Ascending aorta (tissue), 2 donors: ENCODE measurements around the gene SLC35G4. TPM values are rescaled to one million over a fixed set of nuclear protein-coding genes. Genes with fewer than 3 reads are reported as not detected.

Experiments
- DNase-seq, 2 donors: peaks; one replicate each; pipeline ENCODE4 v3.0.0-alpha.2; 2019; ENCODE audit warnings: low spot score in 2 of 2
- H3K27ac ChIP-seq, 2 donors: fragments of 200-600 bp; sonication (generic); one replicate each; pipeline ENCODE4 v1.5.1; 2016 to 2017; ENCODE audit warnings: mild to moderate bottlenecking in 1 of 2
- H3K27me3 ChIP-seq: fragments of 200-600 bp; sonication (generic); one replicate; pipeline ENCODE4 v1.5.1; 2017
- H3K36me3 ChIP-seq, 2 donors: fragments of 200-600 bp; sonication (generic); one replicate each; pipeline ENCODE4 v1.5.1; 2016
- H3K4me1 ChIP-seq, 2 donors: fragments of 200-600 bp; sonication (generic); one replicate each; pipeline ENCODE4 v1.5.1; 2016 to 2017; ENCODE audit warnings: mild to moderate bottlenecking in 1 of 2
- H3K4me3 ChIP-seq, 2 donors: fragments of 200-600 bp; sonication (generic); one replicate each; pipeline ENCODE4 v1.5.1; 2016 to 2017; ENCODE audit warnings: mild to moderate bottlenecking in 1 of 2
- H3K9me3 ChIP-seq, 2 donors: fragments of 200-600 bp; sonication (generic); one replicate each; pipeline ENCODE4 v1.5.1; 2016
- CTCF ChIP-seq, 3 experiments: fragments of 200-600 bp in 2 of 3; fragments of 450-650 bp in 1 of 3; sonication (generic) in 2 of 3; IDR thresholded peaks; one replicate each; pipeline ENCODE4 v1.5.1; 2016 to 2019; ENCODE audit warnings: antibody characterized with exemption in 3 of 3, mild to moderate bottlenecking in 1 of 3, moderate library complexity in 1 of 3
- intact Hi-C: fragments of 100-400 bp; cut with DNase I; formaldehyde crosslinking; loops from one replicate; pipeline ENCODE4 v1.15.1; 2023
- total RNA-seq: library from RNA; depleted of rRNA; stranded (reverse); fragments of >200 nt; gene quantifications from one replicate; pipeline ENCODE4 v1.1.0, GENCODE V29; 2016

Gene SLC35G4
- total RNA-seq, 1 donor from 2014 or later: not detected

DNA sequence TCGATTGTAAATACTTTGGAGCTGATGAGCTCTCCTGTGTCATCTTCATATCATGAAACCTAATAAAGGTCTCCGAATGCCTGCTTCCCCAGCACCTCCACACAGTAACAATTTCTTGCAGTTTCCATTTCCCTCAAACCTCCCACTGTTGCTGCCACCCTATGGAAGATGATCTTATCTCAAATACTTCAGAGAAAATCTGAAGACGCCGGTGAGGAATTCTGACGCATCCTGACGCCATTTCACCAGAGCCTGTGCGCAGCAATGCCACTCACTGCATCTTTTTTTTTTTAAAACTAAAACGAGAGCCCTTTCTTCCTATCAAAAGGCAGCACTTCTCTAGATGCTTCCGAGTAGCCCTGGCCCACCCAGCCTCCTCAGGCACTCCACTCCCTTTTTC lies 47.8 kb downstream of the SLC35G4 start:
- Histone ChIP-seq H3K4me3 (no peak overlapping the region), H3K9me3 (no peaks in the 10 kb centered on the region), H3K36me3 (no peaks in the 10 kb centered on the region), H3K27me3 (no peaks in the 10 kb centered on the region), H3K4me1 (no peaks in the 10 kb centered on the region), H3K27ac (no peak overlapping the region)
- intact Hi-C loops: loop anchor here (5.0 kb wide), 1 partner anchor 380 kb away; no protein-coding TSS in a partner anchor
- DNase-seq: no peak
- no peak for TF ChIP-seq CTCF (IDR thresholded peaks at IDR 0.05)

DNA sequence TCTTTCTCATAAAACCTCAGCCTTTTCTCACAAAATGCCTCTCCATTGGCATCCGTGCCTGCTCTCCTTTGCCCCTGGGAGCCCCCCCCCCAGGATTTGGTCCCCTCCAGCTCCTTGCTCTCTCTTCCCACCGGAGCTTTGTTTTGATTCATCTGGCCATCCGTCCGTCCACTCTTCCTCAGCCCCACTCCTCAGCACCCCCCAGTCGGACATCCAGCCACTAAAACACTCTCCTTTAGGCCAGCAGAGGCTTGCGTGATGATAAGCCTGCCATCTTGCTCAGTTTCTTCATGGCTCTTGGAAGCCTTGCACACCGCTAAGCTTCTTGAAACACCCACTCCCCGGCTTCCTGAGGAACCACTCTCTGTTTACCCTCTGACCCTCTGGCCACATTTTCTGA lies 48.2 kb downstream of the SLC35G4 start:
- H3K27me3 ChIP-seq: no peaks in the 10 kb centered on the region
- DNase-seq: no peak

GRCh38 chr18:11658019-11658418 lies 48.6 kb downstream of the SLC35G4 start:
- Histone ChIP-seq H3K36me3 (no peaks in the 10 kb centered on the region), H3K4me1 (no peaks in the 10 kb centered on the region), H3K9me3 (no peaks in the 10 kb centered on the region), H3K4me3 (no peak overlapping the region), H3K27me3 (no peaks in the 10 kb centered on the region), H3K27ac (no peak overlapping the region)
- DNase-seq: no peak
- intact Hi-C loops: loop anchor here (5.0 kb wide), 1 partner anchor 379 kb away; no protein-coding TSS in a partner anchor
- TF ChIP-seq CTCF (IDR thresholded peaks at IDR 0.05): no peak

More for the DNA sequence above, 48.2 kb downstream of the SLC35G4 start:
- H3K27ac ChIP-seq: no peak overlapping the region
- intact Hi-C loops: loop anchor here (5.0 kb wide), 1 partner anchor 380 kb away; no protein-coding TSS in a partner anchor
- H3K36me3 ChIP-seq: no peaks in the 10 kb centered on the region
- no peaks in the 10 kb centered on the region for H3K9me3 ChIP-seq
- no peaks in the 10 kb centered on the region for H3K4me1 ChIP-seq
- H3K4me3 ChIP-seq: no peak overlapping the region
- no peak for TF ChIP-seq CTCF (IDR thresholded peaks at IDR 0.05)

- H3K27ac ChIP-seq: no peak overlapping the region
- no peak for TF ChIP-seq CTCF (IDR thresholded peaks at IDR 0.05)
- H3K9me3 ChIP-seq: no peaks in the 10 kb centered on the region
- no peaks in the 10 kb centered on the region for H3K36me3 ChIP-seq
- intact Hi-C loops: loop anchor here (5.0 kb wide), 1 partner anchor 378 kb away; no protein-coding TSS in a partner anchor
- no peaks in the 10 kb centered on the region for H3K27me3 ChIP-seq
- no peak overlapping the region for H3K4me3 ChIP-seq
- DNase-seq: no peak
- no peaks in the 10 kb centered on the region for H3K4me1 ChIP-seq
These were observed 49.6 kb downstream of the SLC35G4 start for GRCh38 chr18:11658989-11659388.

Other genes starting within 250 kb of the SLC35G4 start
- gene GNAL, start 79.7 kb downstream of the SLC35G4 start, total RNA-seq: 5.9 TPM
- 25.5 TPM for gene CHMP1B, start 241.8 kb downstream of the SLC35G4 start, total RNA-seq